ENCODE data around the gene IKZF1. TPM values are rescaled to one million over a fixed set of nuclear protein-coding genes. Genes with fewer than 3 reads are reported as not detected.

Gene IKZF1
- total and polyA plus RNA-seq, 2 donors (not counting 1 experiment from before 2014, with no cell fraction given), result 0.01 TPM; not detected in 1

DNA sequence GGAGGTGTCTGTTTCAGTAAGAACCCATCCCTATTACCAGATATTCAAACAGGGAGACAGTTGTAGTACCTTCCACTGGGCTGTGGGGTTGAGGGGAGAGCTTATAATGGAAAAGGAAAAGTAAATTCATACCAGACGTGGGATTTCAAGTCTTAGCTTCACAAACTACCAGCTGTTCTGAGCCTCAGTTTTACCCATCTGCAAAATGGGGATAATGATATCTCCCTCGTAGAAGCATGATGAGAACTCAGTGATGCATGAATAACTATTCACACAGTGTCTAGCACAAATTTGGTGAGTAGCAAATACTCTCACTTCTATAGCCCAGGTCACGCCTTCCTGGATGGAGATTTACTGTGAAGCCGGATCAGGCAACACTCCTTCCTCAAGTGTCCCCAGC lies 29.1 kb upstream of the IKZF1 start:
- H2AFZ ChIP-seq (ENCODE audit: low read length), result no peak overlapping the region
- H4K20me1 ChIP-seq (ENCODE audit: control insufficient read depth, extremely low read depth, insufficient read depth, low read length), result no peaks in the 10 kb centered on the region
- no peak overlapping the region for H3K4me2 ChIP-seq (ENCODE audit: extremely low read depth, insufficient read depth, low read length)
- H3K4me1 ChIP-seq (ENCODE audit: control insufficient read depth, extremely low read depth, insufficient read depth, low read length), result no peaks in the 10 kb centered on the region
- H3K9me3 ChIP-seq (ENCODE audit: control insufficient read depth, insufficient read depth, low read depth, low read length), result no peaks in the 10 kb centered on the region
- H3K27ac ChIP-seq (ENCODE audit: insufficient read depth, low read length), result no peak overlapping the region
- H3K4me3 ChIP-seq (replicated peaks in 1 of 4; ENCODE audit: control extremely low read depth in 1 of 4, insufficient read depth in 1 of 4, low read depth in 3 of 4, low read length in 4 of 4), result no peak overlapping the region
- no peak for DNase-seq (ENCODE audit: low read depth in 2 of 2)
- TF ChIP-seq, protein P1, sequence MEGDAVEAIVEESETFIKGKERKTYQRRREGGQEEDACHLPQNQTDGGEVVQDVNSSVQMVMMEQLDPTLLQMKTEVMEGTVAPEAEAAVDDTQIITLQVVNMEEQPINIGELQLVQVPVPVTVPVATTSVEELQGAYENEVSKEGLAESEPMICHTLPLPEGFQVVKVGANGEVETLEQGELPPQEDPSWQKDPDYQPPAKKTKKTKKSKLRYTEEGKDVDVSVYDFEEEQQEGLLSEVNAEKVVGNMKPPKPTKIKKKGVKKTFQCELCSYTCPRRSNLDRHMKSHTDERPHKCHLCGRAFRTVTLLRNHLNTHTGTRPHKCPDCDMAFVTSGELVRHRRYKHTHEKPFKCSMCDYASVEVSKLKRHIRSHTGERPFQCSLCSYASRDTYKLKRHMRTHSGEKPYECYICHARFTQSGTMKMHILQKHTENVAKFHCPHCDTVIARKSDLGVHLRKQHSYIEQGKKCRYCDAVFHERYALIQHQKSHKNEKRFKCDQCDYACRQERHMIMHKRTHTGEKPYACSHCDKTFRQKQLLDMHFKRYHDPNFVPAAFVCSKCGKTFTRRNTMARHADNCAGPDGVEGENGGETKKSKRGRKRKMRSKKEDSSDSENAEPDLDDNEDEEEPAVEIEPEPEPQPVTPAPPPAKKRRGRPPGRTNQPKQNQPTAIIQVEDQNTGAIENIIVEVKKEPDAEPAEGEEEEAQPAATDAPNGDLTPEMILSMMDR (conservative IDR thresholded peaks at IDR 0.05 in 1 of 2, IDR thresholded peaks at IDR 0.05 in 1 of 2; ENCODE audit: low read depth in 1 of 2, low read length in 2 of 2), result no peak
- TF ChIP-seq EZH2 (IDR thresholded peaks at IDR 0.05; ENCODE audit: low read length, missing control alignments), result no peak
- no peaks in the 10 kb centered on the region for H3K36me3 ChIP-seq (ENCODE audit: control insufficient read depth, insufficient read depth, low read length)
- no peak overlapping the region for H3K9ac ChIP-seq (ENCODE audit: insufficient read depth, low read length)
- no peaks in the 10 kb centered on the region for H3K27me3 ChIP-seq (ENCODE audit: control insufficient read depth, insufficient read depth, low read length)
- no peaks in the 10 kb centered on the region for H3K79me2 ChIP-seq (ENCODE audit: control insufficient read depth, insufficient read depth, low read length)

DNA sequence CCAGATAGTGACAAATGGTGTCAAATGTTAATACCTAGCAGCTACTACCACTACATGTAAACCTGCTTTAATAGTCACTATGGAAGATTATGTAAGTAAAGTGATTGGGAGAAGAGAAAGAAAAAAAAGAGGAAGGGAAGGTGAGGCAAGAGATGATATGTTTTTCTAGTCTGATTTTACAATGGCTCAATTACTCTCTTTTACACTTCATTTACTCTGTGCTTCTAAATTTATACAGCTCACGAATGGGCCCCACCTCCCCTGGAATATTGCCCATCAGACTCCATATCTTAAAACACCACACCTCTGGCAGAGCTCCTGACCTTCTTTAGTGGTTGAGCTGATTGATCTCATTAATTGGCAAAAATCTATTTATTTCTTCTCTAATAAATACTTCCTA lies 28.0 kb upstream of the IKZF1 start:
- no peak overlapping the region for H3K4me2 ChIP-seq (ENCODE audit: extremely low read depth, insufficient read depth, low read length)
- no peaks in the 10 kb centered on the region for H3K9me3 ChIP-seq (ENCODE audit: control insufficient read depth, insufficient read depth, low read depth, low read length)
- no peaks in the 10 kb centered on the region for H3K4me1 ChIP-seq (ENCODE audit: control insufficient read depth, extremely low read depth, insufficient read depth, low read length)
- no peaks in the 10 kb centered on the region for H4K20me1 ChIP-seq (ENCODE audit: control insufficient read depth, extremely low read depth, insufficient read depth, low read length)
- H3K79me2 ChIP-seq (ENCODE audit: control insufficient read depth, insufficient read depth, low read length), result no peaks in the 10 kb centered on the region
- TF ChIP-seq EZH2 (IDR thresholded peaks at IDR 0.05; ENCODE audit: low read length, missing control alignments), result no peak
- TF ChIP-seq, protein P1 (conservative IDR thresholded peaks at IDR 0.05 in 1 of 2, IDR thresholded peaks at IDR 0.05 in 1 of 2; ENCODE audit: low read depth in 1 of 2, low read length in 2 of 2), result no peak
- H3K4me3 ChIP-seq (replicated peaks in 1 of 4; ENCODE audit: control extremely low read depth in 1 of 4, insufficient read depth in 1 of 4, low read depth in 3 of 4, low read length in 4 of 4), result no peak overlapping the region
- H3K36me3 ChIP-seq (ENCODE audit: control insufficient read depth, insufficient read depth, low read length), result no peaks in the 10 kb centered on the region
- no peak overlapping the region for H3K9ac ChIP-seq (ENCODE audit: insufficient read depth, low read length)
- no peak overlapping the region for H3K27ac ChIP-seq (ENCODE audit: insufficient read depth, low read length)
- DNase-seq (ENCODE audit: low read depth in 2 of 2), result no peak
- H2AFZ ChIP-seq (ENCODE audit: low read length), result no peak overlapping the region
- no peaks in the 10 kb centered on the region for H3K27me3 ChIP-seq (ENCODE audit: control insufficient read depth, insufficient read depth, low read length)

DNA sequence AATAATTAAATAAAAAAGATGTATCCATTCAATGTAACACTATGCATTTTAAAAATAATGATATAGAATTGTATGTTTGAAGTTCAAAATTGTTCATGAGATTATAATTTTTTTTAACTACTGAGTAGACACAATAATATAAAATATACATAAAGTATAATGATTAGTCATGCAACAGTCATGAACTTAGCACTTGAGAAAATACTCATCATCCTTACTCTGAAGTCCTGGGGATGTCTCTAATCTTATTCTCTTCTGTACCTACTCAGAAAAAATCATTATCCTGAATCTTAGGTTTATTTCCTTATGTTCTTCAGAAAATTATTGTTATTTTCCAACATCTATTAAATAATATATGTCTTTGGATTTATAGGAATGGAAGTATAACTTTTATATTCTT lies 26.4 kb upstream of the IKZF1 start:
- TF ChIP-seq, protein P1 (conservative IDR thresholded peaks at IDR 0.05 in 1 of 2, IDR thresholded peaks at IDR 0.05 in 1 of 2; ENCODE audit: low read depth in 1 of 2, low read length in 2 of 2), result no peak
- TF ChIP-seq EZH2 (IDR thresholded peaks at IDR 0.05; ENCODE audit: low read length, missing control alignments), result no peak
- H3K9ac ChIP-seq (ENCODE audit: insufficient read depth, low read length), result no peak overlapping the region
- no peak overlapping the region for H3K4me2 ChIP-seq (ENCODE audit: extremely low read depth, insufficient read depth, low read length)
- no peak overlapping the region for H3K4me3 ChIP-seq (replicated peaks in 1 of 4; ENCODE audit: control extremely low read depth in 1 of 4, insufficient read depth in 1 of 4, low read depth in 3 of 4, low read length in 4 of 4)
- DNase-seq (ENCODE audit: low read depth in 2 of 2), result no peak
- no peaks in the 10 kb centered on the region for H3K36me3 ChIP-seq (ENCODE audit: control insufficient read depth, insufficient read depth, low read length)
- no peak overlapping the region for H2AFZ ChIP-seq (ENCODE audit: low read length)
- H3K9me3 ChIP-seq (ENCODE audit: control insufficient read depth, insufficient read depth, low read depth, low read length), result no peaks in the 10 kb centered on the region
- no peaks in the 10 kb centered on the region for H3K79me2 ChIP-seq (ENCODE audit: control insufficient read depth, insufficient read depth, low read length)
- no peak overlapping the region for H3K27ac ChIP-seq (ENCODE audit: insufficient read depth, low read length)
- no peaks in the 10 kb centered on the region for H3K27me3 ChIP-seq (ENCODE audit: control insufficient read depth, insufficient read depth, low read length)
- H3K4me1 ChIP-seq (ENCODE audit: control insufficient read depth, extremely low read depth, insufficient read depth, low read length), result no peaks in the 10 kb centered on the region
- no peaks in the 10 kb centered on the region for H4K20me1 ChIP-seq (ENCODE audit: control insufficient read depth, extremely low read depth, insufficient read depth, low read length)
